SK-N-SH treated with all-trans-retinoic acid at 6 μM for 48 hours (cell line): ENCODE results near the gene SLC13A4.

Source experiments
- ESRRG ChIP-seq: fragments of 250-450 bp; sonication (Bioruptor Pico); IDR thresholded peaks from 2 replicates; pipeline ENCODE4 v1.6.1; 2021; ENCODE audit warnings: mild to moderate bottlenecking
- PATZ1 ChIP-seq: fragments of 250-450 bp; sonication (Bioruptor Pico); IDR thresholded peaks from 2 replicates; pipeline ENCODE4 v1.8.0; 2020; ENCODE audit warnings: mild to moderate bottlenecking, moderate library complexity, borderline replicate concordance
- RARB ChIP-seq: fragments of 250-450 bp; sonication (Bioruptor Pico); IDR thresholded peaks from 2 replicates; pipeline ENCODE4 v1.8.0; 2021; ENCODE audit warnings: mild to moderate bottlenecking, moderate library complexity
- ZNF8 ChIP-seq: fragments of 450-650 bp; formaldehyde crosslinking; IDR thresholded peaks from 2 replicates; pipeline ENCODE4 v1.5.0; 2020; ENCODE audit warnings: mild to moderate bottlenecking, moderate library complexity

- TF ChIP-seq PATZ1, result no peak
- no peak for TF ChIP-seq ZNF8 (CRISPR knock-in tag)
- TF ChIP-seq ESRRG (CRISPR knock-in tag), result no peak
- no peak for TF ChIP-seq RARB (CRISPR knock-in tag)
These were observed 21.0 kb downstream of the SLC13A4 start for GRCh38 chr7:135706858-135707569.
